Neural cell (in vitro differentiated cells): ENCODE measurements around the gene RADIL. TPM values are rescaled to one million over a fixed set of nuclear protein-coding genes. Genes with fewer than 3 reads are reported as not detected.

Source experiments
- H2AFZ ChIP-seq: fragments of 200-600, 300-800 bp; sonication (generic), shearing (Covaris generic); 2 replicates; pipeline ENCODE4 v1.6.0; 2014; ENCODE audit warnings: low read depth, mild to moderate bottlenecking, antibody characterized with exemption, low read length, moderate library complexity
- H3F3A ChIP-seq: fragments of 200-600 bp; shearing (Covaris generic); 2 replicates; pipeline ENCODE4 v1.6.1; 2016; ENCODE audit warnings: mild to moderate bottlenecking, moderate library complexity, mixed read lengths, antibody characterized with exemption, low read length; ENCODE audit not compliant: insufficient read depth, poor library complexity, severe bottlenecking
- H3K27ac ChIP-seq: fragments of 200-600, 300-800 bp; sonication (generic), shearing (Covaris generic); 2 replicates; pipeline ENCODE4 v1.5.1; 2014; ENCODE audit warnings: mild to moderate bottlenecking, low read length, moderate library complexity
- H3K27me3 ChIP-seq: fragments of 300-800, 200-600 bp; sonication (generic), shearing (Covaris generic); 2 replicates; pipeline ENCODE4 v1.6.0; 2014; ENCODE audit warnings: mild to moderate bottlenecking, low read depth, low read length, moderate library complexity; ENCODE audit not compliant: insufficient read depth
- H3K36me3 ChIP-seq: fragments of 300-800, 200-600 bp; sonication (generic), shearing (Covaris generic); 2 replicates; pipeline ENCODE4 v1.5.1; 2014; ENCODE audit warnings: mild to moderate bottlenecking, antibody characterized with exemption, low read length, moderate library complexity; ENCODE audit not compliant: insufficient read depth
- H3K4me2 ChIP-seq: fragments of 300-800, 200-600 bp; sonication (generic), shearing (Covaris generic); 2 replicates; pipeline ENCODE4 v1.6.0; 2014; ENCODE audit warnings: mild to moderate bottlenecking, low read length
- H3K4me3 ChIP-seq: fragments of 300-800, 200-600 bp; sonication (generic), shearing (Covaris generic); 2 replicates; pipeline ENCODE4 v1.5.1; 2014; ENCODE audit warnings: mild to moderate bottlenecking, low read length, moderate library complexity
- H3K79me2 ChIP-seq: fragments of 200-600 bp; shearing (Covaris generic); replicated peaks from 2 replicates; pipeline ENCODE4 v1.6.0; 2014; ENCODE audit warnings: mild to moderate bottlenecking, low read length, moderate library complexity; ENCODE audit not compliant: insufficient read depth
- H3K9ac ChIP-seq: fragments of 300-800, 200-600 bp; sonication (generic), shearing (Covaris generic); 2 replicates; pipeline ENCODE4 v1.6.1; 2016; ENCODE audit warnings: mild to moderate bottlenecking, low read length, mixed read lengths
- H3K9me2 ChIP-seq: fragments of 200-600 bp; shearing (Covaris generic); 2 replicates; pipeline ENCODE4 v1.6.1; 2016; ENCODE audit warnings: mild to moderate bottlenecking, low read length, mixed read lengths; ENCODE audit not compliant: insufficient read depth
- H3K9me3 ChIP-seq: fragments of 200-600, 300-800 bp; sonication (generic), shearing (Covaris generic); 2 replicates; pipeline ENCODE4 v1.6.1; 2016; ENCODE audit warnings: mild to moderate bottlenecking, mixed run types, low read length, moderate library complexity, mixed read lengths
- H4K20me1 ChIP-seq: fragments of 200-600 bp; shearing (Covaris generic); 2 replicates; pipeline ENCODE4 v1.6.1; 2016; ENCODE audit warnings: mild to moderate bottlenecking, mixed run types; ENCODE audit not compliant: insufficient read depth
- CTCF ChIP-seq: fragments of 450-650 bp; IDR thresholded peaks from 2 replicates; pipeline ENCODE4 v1.5.1; 2014; ENCODE audit warnings: antibody characterized with exemption, mild to moderate bottlenecking, moderate library complexity; ENCODE audit not compliant: poor library complexity, severe bottlenecking
- EP300 ChIP-seq: fragments of 450-650 bp; conservative IDR thresholded peaks from 2 replicates; pipeline ENCODE4 v1.6.1; 2014; ENCODE audit warnings: antibody characterized with exemption, mild to moderate bottlenecking, moderate library complexity; ENCODE audit not compliant: poor library complexity, severe bottlenecking
- EZH2 ChIP-seq: fragments of 200-600, 300-800 bp; shearing (Covaris generic), sonication (generic); IDR thresholded peaks from 2 replicates; pipeline ENCODE4 v1.6.1; 2014; ENCODE audit warnings: antibody characterized with exemption, low read length, borderline replicate concordance, mild to moderate bottlenecking; ENCODE audit not compliant: insufficient read depth, poor library complexity, severe bottlenecking
- MXI1 ChIP-seq: fragments of 450-650 bp; conservative IDR thresholded peaks from 2 replicates; pipeline ENCODE4 v1.6.1; 2014; ENCODE audit warnings: antibody characterized with exemption, mild to moderate bottlenecking; ENCODE audit not compliant: poor library complexity, severe bottlenecking
- POLR2AphosphoS5 ChIP-seq: IDR thresholded peaks from 2 replicates; pipeline ENCODE4 v1.6.1; 2012
- RAD21 ChIP-seq: fragments of 450-650 bp; conservative IDR thresholded peaks from 2 replicates; pipeline ENCODE4 v1.6.1; 2014; ENCODE audit warnings: antibody characterized with exemption, mild to moderate bottlenecking, moderate library complexity
- SMC3 ChIP-seq: fragments of 450-650 bp; conservative IDR thresholded peaks from 2 replicates; pipeline ENCODE4 v1.6.1; 2014; ENCODE audit warnings: antibody characterized with exemption, mild to moderate bottlenecking, moderate library complexity; ENCODE audit not compliant: poor library complexity
- TAF1 ChIP-seq: IDR thresholded peaks from 2 replicates; pipeline ENCODE4 v1.6.1; 2012; ENCODE audit warnings: low read depth
- polyA plus RNA-seq: library from polyadenylated mRNA; depleted of rRNA; stranded (reverse); fragments of >200 nt; gene quantifications from 2 replicates; pipeline ENCODE4 v1.2.3, GENCODE V29; 2014
- TF ChIP-seq, protein P1 (sequence below): IDR thresholded peaks from 2 replicates; pipeline ENCODE4 v1.6.1; 2012; ENCODE audit warnings: borderline replicate concordance

The RADIL gene
- polyA plus RNA-seq, 1 donor from 2014 or later: 4.1 TPM

DNA sequence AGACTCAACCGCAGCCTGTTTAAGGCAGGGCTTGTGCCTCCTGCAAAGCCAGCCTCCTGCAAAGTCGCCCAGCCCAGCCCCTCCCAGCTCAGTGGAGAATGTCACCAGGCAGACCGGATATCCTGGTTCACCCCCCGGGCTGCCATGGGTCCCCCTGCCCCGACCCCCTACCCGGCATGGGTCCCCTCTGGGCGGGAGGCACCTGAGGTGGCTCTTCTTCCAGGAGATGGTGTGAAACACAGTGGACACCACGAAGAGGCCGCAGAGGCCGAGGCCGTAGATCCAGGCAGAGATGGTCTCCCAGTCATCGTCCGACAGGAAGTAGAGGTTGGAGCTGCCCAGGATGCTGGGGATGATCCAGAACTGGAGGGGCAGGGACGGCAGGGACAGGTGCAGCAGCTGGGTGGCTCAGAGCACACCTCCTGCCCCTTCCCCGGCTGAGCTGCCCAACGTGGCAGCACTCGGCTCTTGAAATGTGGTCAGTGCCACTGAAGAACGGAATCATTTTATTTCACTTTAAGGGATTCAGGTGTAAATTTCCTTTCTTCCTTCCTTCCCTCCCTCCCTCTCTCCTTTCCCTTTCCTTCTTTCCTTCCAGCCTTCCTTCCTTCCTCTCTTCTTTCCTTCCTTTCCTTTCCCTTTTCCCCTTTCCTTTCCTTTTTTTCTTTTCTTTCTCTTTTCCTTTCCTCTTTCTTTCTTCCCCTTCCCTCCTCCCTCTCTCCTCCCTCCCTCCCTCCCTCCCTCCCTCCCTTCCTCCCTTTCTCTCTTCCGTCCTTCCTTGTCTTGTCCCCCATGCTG, 36.7 kb upstream of the RADIL start:
- Histone ChIP-seq H3K9me3 (no peaks in the 10 kb centered on the region), H3K4me2 (no peak overlapping the region), H3K36me3 (no peaks in the 10 kb centered on the region), H3K27ac (no peak overlapping the region), H3F3A (no peaks in the 10 kb centered on the region), H3K9me2 (no peaks in the 10 kb centered on the region), H4K20me1 (no peaks in the 10 kb centered on the region), H3K9ac (no peak overlapping the region), H2AFZ (no peak overlapping the region), H3K27me3 (no peaks in the 10 kb centered on the region), H3K79me2 (no peaks in the 10 kb centered on the region), H3K4me3 (no peak overlapping the region)
- TF ChIP-seq POLR2AphosphoS5: no peak
- TF ChIP-seq MXI1: no peak
- TF ChIP-seq RAD21: no peak
- TF ChIP-seq, protein P1, sequence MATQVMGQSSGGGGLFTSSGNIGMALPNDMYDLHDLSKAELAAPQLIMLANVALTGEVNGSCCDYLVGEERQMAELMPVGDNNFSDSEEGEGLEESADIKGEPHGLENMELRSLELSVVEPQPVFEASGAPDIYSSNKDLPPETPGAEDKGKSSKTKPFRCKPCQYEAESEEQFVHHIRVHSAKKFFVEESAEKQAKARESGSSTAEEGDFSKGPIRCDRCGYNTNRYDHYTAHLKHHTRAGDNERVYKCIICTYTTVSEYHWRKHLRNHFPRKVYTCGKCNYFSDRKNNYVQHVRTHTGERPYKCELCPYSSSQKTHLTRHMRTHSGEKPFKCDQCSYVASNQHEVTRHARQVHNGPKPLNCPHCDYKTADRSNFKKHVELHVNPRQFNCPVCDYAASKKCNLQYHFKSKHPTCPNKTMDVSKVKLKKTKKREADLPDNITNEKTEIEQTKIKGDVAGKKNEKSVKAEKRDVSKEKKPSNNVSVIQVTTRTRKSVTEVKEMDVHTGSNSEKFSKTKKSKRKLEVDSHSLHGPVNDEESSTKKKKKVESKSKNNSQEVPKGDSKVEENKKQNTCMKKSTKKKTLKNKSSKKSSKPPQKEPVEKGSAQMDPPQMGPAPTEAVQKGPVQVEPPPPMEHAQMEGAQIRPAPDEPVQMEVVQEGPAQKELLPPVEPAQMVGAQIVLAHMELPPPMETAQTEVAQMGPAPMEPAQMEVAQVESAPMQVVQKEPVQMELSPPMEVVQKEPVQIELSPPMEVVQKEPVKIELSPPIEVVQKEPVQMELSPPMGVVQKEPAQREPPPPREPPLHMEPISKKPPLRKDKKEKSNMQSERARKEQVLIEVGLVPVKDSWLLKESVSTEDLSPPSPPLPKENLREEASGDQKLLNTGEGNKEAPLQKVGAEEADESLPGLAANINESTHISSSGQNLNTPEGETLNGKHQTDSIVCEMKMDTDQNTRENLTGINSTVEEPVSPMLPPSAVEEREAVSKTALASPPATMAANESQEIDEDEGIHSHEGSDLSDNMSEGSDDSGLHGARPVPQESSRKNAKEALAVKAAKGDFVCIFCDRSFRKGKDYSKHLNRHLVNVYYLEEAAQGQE: no peak
- TF ChIP-seq EZH2: no peak
- no peak for TF ChIP-seq TAF1
- no peak for TF ChIP-seq CTCF
- TF ChIP-seq SMC3: no peak
- TF ChIP-seq EP300: no peak

DNA sequence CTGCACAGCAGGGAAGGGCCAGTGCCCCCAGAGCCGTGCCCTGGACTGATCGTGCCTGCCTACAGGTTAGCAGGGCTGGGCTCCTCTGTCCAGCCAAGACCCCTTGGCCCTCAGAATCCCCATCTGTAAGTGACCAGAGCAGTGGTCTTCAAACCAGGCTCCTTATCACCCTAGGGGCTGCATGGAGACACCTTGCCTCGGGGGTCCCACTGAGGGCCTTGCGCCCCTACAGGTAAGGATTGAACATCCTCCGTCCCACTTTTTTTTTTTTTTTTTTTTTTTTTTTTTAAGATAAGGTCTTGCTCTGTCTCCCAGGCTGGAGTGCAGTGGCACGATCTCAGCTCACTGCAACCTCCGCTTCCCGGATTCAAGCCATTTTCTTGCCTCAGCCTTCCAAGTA, 32.6 kb upstream of the RADIL start:
- H3F3A ChIP-seq: no peaks in the 10 kb centered on the region
- TF ChIP-seq POLR2AphosphoS5 (no peak), SMC3 (no peak), EP300 (no peak), RAD21 (no peak), TAF1 (no peak), MXI1 (no peak), EZH2 (no peak)

More for the DNA sequence above, 32.6 kb upstream of the RADIL start:
- Histone ChIP-seq H3K9ac (no peak overlapping the region), H4K20me1 (no peaks in the 10 kb centered on the region), H3K9me3 (no peaks in the 10 kb centered on the region), H3K4me2 (no peak overlapping the region), H3K4me3 (no peak overlapping the region), H3K79me2 (no peaks in the 10 kb centered on the region), H2AFZ (no peak overlapping the region), H3K27me3 (no peaks in the 10 kb centered on the region), H3K9me2 (no peaks in the 10 kb centered on the region), H3K36me3 (no peaks in the 10 kb centered on the region), H3K27ac (no peak overlapping the region)
